Hematopoietic multipotent progenitor cell treated with erythropoietin and hydrocortisone succinate and interleukin-3 and kit ligand, for 17 days (in vitro differentiated cells): Measurements from ENCODE around the gene WNK2.

ENCODE experiments used
- DNase-seq: peaks from one replicate; pipeline ENCODE4 v3.0.0-alpha.2; 2015; ENCODE audit warnings: low spot score

Gene WNK2

DNA sequence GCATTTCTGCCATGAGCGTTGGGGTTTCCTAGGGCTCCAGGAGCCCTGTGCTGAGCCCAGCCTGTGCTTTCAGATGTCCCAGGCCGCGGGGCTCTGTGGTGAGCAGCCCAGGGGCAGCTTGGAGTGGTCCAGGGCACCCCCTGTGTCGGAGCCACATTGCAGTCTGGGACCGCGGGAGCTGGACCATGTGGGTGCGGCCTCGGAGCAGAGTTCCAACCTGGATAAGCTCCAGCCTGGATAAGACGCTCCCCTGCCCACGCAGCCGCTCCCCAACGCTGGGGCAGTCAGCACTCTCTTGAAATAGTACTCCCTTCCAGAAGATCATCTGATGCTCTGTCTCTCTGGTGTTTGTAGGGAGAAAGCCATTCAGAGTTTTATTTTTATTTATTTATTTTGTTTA is 111.1 kb downstream of the WNK2 start:
- DNase-seq: no peak

DNA sequence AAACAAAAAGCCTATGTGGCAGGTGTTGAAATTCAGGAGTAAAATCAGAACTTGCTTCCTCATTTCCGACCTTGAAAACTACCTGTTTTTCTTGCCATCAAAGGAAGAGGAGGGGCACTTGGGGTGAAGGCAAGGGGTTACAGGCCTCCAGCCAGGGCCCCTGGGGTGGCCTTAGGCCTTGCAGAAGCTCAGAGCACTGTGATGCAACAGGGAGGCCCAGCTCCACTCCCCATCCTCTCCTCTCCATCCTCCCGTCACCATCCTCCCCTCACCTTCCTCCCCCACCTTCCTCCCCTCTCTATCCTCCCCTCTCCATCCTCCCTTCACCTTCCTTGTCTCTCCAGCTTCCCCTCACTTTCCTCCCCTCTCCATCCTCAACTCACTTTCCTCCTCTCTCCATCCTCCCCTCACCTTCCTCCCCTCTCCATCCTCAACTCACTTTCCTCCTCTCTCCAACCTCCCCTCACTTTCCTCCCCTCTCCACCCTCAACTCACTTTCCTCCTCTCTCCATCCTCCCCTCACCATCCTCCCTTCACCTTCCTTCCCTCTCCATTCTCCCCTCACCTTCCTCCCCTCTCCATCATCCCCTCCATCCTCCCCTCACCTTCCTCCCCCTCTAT is 111.6 kb downstream of the WNK2 start:
- DNase-seq: no peak

DNA sequence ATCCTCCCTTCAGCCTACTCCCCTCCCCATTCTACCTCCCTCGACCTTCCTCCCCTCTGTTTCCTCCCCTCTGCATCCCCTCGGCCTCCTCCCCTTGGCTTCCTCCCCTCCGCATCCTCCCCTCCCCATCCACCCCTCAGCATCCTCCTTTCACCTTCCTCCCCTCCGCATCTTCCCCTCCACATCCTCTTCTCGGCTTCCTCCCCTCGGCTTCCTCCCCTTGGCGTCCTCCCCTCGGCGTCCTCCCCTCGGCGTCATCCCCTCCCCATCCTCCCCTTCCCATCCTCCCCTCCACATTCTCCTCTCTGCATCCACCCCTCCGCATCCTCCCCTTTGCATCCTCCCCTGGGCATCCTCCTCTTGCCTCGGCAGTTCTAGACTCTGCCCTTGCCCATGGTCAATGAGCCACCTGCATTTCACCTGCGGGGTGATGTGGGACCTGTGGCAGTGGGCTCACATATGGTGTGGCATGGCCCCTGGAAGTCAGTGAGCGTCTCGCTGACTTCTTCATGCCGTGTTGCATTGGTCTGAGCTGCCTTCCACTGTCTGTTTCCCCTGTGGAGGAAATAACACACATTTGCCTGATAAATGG is 113.0 kb downstream of the WNK2 start:
- DNase-seq: no peak

DNA sequence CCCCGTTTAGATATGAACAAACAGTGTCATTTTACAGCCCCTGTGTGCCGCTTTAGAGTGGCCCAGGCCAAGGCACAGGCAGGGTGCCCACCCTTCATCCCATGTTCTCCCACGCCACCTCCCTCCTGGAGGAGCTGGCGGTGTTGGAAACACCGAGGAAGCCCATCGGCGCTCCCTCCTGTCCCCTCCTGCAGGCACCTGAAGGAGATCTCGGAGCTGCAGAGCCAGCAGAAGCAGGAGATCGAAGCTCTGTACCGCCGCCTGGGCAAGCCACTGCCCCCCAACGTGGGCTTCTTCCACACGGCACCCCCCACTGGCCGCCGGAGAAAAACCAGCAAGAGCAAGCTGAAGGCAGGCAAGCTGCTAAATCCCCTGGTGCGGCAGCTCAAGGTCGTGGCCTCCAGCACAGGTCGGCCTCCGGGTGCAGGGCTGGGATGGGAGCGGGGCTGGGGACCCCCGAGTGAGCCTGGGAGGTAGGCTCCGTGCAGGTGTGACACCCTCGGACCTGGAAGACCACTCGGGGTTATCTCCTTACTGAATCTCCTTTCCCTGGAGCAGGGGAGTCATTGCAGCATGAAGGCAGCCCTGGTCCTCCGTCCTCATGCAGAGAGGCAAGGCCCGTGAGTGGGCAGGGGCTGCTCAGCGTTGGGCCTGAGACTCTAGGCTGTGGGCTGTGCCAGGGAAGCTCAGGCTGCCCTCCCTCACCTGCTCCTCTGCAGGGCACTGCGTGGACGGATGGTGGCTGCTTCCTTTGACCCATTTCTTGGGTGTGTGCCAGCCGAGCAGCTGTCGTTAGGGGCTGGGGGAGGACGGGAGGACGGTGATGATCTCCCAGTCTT is 113.9 kb downstream of the WNK2 start:
- no peak for DNase-seq

DNA sequence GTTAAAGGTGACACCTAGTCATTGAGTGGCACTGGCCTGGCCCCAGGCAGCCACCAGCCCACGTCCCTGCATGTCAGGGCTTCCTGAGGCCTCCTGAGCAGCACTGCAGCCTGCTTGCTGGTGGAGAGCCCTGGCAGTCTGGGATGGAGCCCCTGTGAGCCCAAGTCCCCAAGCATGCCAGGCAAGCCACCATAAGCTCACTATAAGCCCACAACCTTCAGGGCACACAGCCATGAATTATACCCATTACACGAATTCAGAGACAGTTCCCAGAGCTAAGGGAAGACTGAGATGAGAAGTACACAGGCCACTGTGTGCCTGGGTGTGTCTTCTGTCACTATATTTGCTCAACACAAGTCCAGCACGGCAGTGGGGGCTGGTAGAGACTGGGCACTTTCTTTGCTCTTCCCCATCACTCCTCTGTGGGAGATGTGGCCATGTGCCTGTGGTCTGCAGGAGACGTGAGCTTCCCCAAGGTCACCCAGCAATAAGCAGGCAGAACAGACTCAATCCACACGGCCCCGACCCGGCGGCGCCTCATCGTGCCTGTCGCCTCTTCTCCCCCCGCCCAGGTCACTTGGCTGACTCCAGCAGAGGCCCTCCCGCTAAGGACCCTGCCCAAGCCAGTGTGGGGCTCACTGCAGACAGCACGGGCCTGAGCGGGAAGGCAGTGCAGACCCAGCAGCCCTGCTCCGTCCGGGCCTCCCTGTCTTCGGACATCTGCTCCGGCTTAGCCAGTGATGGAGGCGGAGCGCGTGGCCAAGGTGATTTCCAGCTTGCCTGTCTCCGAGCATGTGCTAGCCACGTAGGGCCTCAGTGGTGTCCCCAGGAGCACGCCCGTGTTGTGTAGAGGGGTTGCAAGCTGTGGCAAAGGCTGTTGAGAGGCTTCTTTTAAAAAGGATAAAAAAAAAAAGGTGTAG is 114.8 kb downstream of the WNK2 start:
- no peak for DNase-seq

DNA sequence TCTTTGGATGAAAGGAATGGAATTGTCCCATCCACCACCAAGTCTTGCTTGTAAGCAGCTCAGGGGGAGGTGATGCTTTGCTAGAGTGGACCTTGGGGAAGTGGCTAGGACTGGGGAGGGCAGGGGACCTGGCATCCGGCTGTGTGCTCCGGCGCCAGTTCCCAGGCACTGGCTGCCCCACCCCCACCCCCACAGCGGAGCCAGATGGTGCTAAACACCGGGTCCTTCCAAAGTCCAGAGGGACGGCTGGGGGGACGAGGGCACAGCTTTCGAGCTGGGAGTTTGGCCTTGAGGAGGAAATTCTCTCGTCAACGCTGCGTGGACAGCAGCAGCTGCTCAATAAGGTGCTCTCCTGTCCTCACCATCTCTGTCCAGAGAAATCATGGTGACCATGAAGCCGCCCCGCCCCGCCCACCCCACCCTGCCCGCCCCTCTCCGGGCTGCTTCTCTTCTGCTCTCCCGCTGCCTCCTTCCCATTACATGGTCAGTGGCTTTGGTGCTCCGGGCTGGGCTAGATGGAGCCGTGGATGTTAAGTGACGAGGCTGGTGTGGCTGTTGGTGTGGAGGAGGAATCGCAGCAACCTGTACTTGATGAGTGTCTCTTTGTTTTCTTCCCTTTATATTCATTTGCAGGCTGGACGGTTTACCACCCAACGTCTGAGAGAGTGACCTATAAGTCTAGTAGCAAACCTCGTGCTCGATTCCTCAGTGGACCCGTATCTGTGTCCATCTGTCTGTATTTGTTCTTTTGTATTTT is 115.7 kb downstream of the WNK2 start:
- DNase-seq: no peak

DNA sequence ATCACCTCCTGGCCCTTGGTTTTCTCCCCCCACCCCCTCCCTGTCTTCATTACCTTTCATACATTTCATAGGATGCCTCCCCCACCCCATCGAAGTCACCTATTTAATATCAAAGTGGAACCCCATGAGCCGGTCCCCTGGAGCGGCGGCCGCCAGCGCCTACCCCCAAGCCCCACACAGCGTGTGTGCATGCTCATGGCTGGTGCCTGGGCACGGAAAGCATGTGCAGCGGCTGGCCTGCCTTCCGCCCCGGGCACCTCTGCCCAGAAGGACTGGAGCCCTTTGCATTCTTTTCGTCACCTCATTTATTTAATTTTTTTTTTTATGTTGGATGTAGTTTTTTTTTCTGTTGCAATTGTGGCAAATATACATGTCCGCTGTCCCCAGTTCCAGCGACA is 116.2 kb downstream of the WNK2 start:
- no peak for DNase-seq

DNA sequence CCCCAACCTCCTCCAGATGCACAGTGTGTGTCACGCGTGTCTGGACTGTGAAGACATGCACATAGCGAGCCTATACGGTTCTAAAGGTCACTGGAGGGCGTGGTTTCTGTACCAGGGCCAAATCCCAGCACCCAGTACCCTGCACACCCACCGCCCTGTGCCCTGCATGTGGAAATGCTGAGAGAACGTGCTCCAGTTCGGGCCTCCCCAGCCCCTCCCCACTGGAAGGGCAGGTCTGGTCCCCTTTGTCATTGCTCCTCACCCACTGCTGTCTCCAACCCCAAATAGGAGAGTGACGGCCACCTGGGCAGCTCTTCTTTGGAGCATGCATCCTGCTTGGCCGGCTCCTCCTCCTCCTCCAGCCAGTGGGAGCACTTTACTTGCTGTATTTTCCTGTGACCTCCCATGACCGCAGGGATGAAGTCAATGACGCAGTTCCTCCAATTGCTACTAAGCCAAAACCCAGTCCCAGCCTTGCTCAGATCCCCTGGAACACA is 116.7 kb downstream of the WNK2 start:
- no peak for DNase-seq

DNA sequence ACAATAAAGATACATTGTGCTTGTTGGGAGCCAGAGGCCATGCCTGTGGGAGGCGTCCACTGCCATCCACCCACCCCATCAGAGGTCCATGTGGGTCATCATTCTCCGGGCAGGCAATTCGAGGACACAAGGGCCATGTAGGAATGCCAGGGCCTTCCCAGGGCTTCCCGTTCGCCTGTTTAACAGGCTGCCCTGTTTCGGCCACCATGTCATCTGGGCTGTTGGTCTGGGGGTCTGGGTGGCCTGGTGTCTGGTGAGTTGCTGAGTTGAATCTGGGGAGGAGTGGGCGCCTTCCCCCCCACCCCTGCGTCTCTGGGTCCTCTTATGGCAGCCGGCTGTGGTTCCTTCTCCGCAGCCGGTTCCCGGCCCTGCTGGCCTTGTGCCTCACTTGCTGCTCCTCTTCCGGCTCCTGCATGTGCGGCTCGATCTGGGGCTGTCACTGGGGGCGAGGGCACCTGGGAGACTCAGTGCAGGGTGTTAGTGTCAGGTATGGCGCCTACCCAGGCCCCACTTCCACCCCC is 117.4 kb downstream of the WNK2 start:
- DNase-seq: no peak

DNA sequence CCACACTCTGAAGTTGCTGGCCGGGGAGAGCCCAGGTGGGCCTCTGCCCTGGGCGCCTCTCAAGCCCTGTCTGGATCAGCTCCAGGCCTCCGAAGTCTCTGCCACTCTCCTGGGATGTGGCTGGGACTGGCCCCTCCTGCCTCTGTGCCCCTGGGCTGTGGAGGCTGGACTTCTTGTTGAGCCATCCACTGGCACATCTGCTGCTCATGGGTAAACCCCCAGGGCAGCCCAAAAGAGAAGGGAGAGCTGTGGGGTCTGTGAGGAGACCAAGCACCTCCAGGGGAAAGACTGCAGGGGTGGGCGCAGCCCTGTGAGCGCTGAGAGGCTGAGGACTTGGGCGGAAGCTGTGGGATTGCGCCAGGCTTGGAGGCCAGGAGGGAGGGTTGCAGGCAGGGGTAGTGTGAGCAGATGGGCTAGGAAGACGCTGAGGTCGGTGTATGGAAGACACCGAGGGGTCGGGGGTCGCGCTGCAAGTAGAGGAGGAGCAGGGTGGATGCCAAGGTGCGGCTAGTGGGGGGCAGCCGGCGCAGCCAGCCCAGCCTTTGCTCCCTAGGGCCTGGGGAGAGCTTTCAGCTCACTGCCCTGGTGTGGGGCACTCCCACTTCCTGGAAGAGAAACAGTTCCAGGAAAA is 118.1 kb downstream of the WNK2 start:
- no peak for DNase-seq

DNA sequence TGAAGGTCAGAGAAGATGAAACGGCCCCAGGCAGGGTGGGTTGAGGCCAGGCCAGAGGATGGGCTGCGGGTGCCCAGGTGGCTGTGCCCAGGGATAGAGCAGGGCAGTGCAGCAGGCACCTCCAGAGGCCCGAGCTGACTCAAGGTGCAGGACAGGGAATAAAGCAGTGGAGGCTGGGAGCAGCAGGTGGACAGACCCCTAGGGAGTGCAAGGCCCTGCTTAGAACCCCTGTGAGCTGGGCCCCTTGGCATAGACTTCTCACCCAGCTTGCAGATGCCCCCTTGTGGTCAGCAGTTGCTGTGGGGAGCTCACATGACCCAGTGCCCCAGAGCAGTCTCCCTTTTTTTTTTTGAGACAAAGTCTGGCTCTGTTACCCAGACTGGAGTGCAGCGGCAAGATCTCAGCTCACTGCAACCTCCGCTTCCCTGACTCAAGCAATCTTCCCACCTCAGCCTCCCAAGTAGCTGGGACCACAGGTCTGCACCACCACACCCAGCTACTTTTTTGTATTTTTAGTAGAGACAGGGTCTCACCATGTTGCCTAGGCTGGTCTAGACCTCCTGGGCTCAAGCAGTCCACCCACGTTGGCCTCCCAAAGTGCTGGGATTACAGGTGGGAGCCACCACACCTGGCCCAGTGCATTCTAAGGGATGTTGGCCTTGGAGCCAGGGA is 118.8 kb downstream of the WNK2 start:
- peak; percentile 13 for DNase-seq

DNA sequence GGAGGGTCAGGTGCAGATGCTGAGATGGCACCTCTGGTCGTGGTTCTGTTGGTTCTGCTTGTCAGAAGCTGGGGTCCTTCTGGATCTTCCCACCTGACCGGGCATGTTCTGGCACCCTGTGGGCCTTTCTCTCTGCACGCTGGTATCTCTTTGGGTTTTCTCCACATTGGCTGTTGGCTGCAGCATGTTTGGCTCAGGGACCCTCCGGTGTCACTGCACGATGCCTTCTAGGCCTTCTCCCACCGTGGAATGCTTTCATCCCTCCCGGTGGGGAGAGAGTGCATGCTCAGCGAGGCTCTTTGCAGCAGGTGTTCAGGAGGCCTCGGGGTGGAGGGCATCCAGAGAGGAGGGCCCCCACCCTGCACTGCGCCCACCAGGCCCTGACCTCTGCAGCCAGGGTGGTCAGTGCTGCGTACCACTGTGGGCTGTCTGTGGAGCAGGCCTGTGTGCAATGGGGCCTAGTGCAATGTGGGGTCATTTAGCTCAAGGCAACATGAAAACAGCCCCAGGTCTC is 119.4 kb downstream of the WNK2 start:
- DNase-seq: no peak

DNA sequence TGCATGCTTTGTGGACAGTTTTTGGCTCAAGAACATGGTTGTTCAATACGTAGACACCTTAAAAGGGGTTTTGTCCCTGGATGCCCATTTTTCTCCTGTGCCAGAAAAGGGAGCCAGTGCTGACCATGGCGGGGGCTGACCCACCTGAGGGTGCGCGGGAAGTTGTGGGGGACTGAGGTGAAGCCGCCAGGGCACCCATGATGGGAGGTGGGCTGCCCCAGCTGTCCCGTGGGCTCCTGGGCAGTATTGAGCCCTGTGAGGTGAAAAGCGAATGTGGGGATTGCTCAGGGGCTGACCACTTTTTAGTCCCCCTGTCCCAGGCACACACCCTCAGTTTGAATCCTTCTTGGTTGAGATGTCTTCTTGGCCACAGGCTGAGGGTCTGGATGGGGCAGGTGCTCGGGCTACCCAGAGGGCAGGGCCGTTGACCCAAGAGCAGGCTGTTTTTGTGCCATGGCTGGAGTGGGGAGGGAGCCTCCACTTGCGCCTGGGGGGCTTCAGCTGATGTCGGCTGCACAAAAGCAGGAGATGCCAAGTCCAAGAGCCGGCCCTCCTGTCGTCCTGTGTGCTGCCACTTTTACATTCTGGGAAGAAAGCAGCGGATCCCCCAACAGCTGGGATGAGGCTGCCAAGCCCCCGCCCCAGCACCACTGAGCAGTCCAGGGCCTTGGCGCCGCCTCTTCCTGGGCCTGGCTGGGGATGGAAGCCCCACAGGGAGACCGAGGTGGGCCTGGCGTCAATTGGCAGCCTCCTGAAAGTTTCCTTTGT is 120.1 kb downstream of the WNK2 start:
- DNase-seq: no peak

DNA sequence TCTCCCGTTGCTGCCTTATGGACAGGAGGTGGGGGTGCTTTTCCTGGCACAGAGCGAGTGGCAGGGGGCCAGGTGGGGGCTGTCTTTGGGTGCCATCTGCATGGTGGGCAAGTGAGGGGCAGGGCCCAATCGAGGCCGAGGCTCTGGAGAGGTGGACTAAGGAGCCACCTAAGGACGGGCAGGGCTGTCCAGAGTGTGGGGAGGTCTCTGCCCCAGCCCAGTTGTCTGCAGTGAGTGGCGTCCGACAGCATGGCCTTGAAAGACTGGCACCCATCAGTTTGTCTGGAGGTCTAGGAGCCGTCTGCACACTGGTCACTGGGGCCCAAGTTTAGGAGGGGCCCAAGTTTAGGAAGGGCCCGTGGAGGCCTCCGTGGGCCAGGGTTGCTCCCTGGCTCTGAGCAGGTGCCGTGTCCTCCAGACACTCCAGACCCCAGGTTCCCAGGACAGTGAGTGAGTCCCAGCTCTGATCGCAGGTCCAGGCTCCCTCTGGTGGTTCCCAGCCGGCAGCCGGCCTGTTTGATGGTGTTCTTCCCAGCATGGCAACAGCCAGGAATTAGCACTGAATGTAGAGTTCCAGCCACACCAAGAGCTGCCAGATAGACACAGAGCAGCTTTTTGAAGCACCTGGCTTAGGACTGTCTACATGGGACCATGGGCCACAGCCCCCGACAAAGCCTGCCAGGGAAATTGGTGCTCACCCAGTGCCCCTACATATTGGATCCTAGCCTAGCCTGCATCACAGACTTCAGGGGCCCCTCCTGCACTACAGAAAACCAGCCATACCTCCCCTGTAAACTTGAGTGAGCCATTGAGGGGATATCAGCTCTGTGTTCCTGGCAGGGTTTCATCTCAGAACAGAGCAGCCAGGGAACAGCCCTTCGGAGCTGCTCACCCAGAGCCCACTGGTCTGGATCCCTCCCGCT is 120.9 kb downstream of the WNK2 start:
- DNase-seq: no peak

DNA sequence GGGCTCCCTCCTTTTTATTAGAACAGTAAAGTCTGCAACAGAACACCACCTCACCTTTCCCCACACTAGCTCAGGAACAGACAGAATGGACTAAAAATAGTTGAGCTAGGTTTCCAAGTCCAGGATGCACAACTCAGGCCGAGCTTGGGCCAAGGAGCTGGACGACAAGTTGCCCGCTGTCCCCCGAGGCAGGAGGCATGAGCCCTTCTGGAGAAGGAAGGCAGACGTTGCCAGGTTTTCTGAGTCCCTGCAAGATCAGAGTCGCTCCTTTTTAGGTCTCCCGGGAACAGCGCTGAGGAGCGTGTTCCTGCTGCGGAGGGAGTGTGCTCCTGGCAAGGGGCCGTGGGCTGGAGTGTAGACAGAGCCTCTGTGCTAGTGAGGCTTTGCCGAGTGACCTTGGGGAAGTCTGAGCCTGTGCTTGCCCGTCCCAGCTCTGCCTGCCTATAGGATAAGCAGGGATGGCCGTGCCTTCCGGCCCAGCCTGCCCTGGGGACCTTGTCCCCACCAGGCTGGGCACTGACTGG is 121.6 kb downstream of the WNK2 start:
- DNase-seq: no peak

DNA sequence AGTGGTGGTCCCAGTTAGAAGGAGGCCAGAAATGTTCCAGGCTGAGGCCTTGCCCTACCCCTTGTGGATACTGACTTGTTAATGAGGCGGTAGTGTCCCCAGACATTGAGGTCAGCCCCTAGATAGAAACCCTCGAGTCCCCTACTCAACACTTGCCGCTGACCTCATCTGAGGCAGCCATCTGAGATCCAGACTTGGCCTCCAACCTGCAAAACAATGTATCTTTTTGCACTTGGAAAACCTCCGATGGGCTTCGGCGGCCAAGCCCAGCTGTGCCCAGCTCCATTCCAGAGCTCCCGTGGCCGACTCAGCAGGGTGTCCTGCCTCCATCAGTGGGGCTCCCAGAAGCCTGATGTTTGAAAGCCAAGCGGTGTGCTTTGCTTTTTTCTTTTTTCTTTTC is 122.1 kb downstream of the WNK2 start:
- DNase-seq: no peak

DNA sequence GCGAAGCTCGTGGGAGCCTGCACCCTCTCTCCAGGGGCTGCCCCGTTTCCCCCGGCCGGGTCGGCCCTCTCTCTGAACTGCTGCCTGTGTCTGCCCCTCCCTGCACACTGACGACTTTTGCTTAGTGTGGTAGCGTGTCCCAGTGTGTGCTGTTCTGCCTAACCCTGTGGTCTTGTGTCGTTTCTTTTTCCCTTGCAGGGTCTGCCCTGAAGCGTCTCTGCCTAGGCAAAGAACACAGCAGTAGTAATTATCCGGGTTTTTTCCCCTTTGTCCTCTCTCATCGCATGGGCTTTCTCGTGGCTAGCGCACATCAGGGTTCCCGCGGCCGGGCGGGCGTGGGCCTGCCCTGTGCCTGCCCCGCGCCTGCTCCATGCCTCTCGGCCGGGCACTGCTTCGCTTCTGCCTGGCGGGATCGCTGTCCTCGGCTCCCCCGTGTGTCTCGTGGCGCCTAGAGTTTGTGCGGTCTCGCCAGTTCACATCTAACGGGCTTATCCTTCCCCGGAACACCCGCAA is 122.7 kb downstream of the WNK2 start:
- no peak for DNase-seq
